Measurements from ENCODE around the gene C12orf75. TPM values are rescaled to one million over a fixed set of nuclear protein-coding genes. Genes with fewer than 3 reads are reported as not detected.

C12orf75 gene
- total and polyA plus RNA-seq, 2 experiments from 2014 or later: 43.9 to 69.8 TPM

GRCh38 chr12:105334001-105334400 is 3.5 kb downstream of the C12orf75 start:
- Histone ChIP-seq H3K9me2 (ENCODE audit: insufficient read depth) (no peaks in the 10 kb centered on the region), H3F3A (replicated peaks; ENCODE audit: low read depth) (no peaks in the 10 kb centered on the region), H4K20me1 (replicated peaks; ENCODE audit: insufficient read depth) (peaks cover 17% of the 10 kb centered on the region; the same call in 1 of the 2 replicates), H3K4me3 (no peak overlapping the region), H3K36me3 (ENCODE audit: insufficient read depth) (no peaks in the 10 kb centered on the region), H2AFZ (no peak overlapping the region), H3K27me3 (ENCODE audit: insufficient read depth) (peaks cover 8% of the 10 kb centered on the region), H3K27ac (ENCODE audit: low read depth) (no peak overlapping the region), H3K4me1 (ENCODE audit: insufficient read depth) (peaks cover 46% of the 10 kb centered on the region), H3K79me2 (replicated peaks; ENCODE audit: insufficient read depth) (peaks cover 46% of the 10 kb centered on the region), H3K4me2 (0 out of 2 replicates have a peak overlapping the region, but pooled peaks have one; percentile 7)
- H3K4me1 Mint-ChIP-seq: peaks cover 44% of the 10 kb centered on the region
- TF ChIP-seq JUNB (IDR thresholded peaks at IDR 0.05; ENCODE audit: unreplicated experiment): no peak
- no peak for TF ChIP-seq EZH2 (IDR thresholded peaks at IDR 0.05; ENCODE audit: low read depth, unreplicated experiment)
- TF ChIP-seq NANOG (IDR thresholded peaks at IDR 0.05; ENCODE audit: borderline replicate concordance): no peak
- no peak for TF ChIP-seq POLR2AphosphoS5 (IDR thresholded peaks at IDR 0.05; ENCODE audit: low read depth)
- no peak for TF ChIP-seq CTCF (conservative IDR thresholded peaks at IDR 0.05; ENCODE audit: low read depth in 2 of 2)
- TF ChIP-seq STAT1 (IDR thresholded peaks at IDR 0.05; ENCODE audit: unreplicated experiment): no peak
- TF ChIP-seq REST (IDR thresholded peaks at IDR 0.05; ENCODE audit: unreplicated experiment): no peak
- no peak for TF ChIP-seq ZNF331 (CRISPR knock-in tag; IDR thresholded peaks at IDR 0.05; ENCODE audit: low read depth)
- no peak for TF ChIP-seq ZNF462 (CRISPR knock-in tag; IDR thresholded peaks at IDR 0.05)
- TF ChIP-seq ETS1 (IDR thresholded peaks at IDR 0.05): no peak
- TF ChIP-seq ZNF114 (CRISPR knock-in tag; IDR thresholded peaks at IDR 0.05): no peak
- TF ChIP-seq EZH2phosphoT487 (IDR thresholded peaks at IDR 0.05; ENCODE audit: unreplicated experiment): no peak
- TF ChIP-seq CREB1 (CRISPR knock-in tag; IDR thresholded peaks at IDR 0.05; ENCODE audit: low read depth): no peak
- no peak for ATAC-seq
- H3K4me3 Mint-ChIP-seq: no peak overlapping the region
- no peaks in the 10 kb centered on the region for H3K36me3 Mint-ChIP-seq (ENCODE audit: low read depth)
- H3K27me3 Mint-ChIP-seq (ENCODE audit: insufficient read depth, low read depth, poor library complexity): no peaks in the 10 kb centered on the region
- DNase-seq (ENCODE audit: low spot score): no peak
- H3K27ac Mint-ChIP-seq: no peak overlapping the region
- no peaks in the 10 kb centered on the region for H3K9me3 Mint-ChIP-seq

Measured in GM23338 (cell line).